GM23248 (cell line): ENCODE results near the gene PHLDB3. TPM values are rescaled to one million over a fixed set of nuclear protein-coding genes. Genes with fewer than 3 reads are reported as not detected.
"Not testable (repeated sequence)": the region's sequence is repeated elsewhere in the genome, so short reads cannot be mapped to it uniquely, and the experiment has no call there.

Experiments used
- DNase-seq: peaks from one replicate; pipeline ENCODE4 v3.0.0-alpha.2; 2015
- H2AFZ ChIP-seq: fragments of 200-600 bp; sonication (generic); 2 replicates; pipeline ENCODE4 v1.6.1; 2016; ENCODE audit warnings: antibody characterized with exemption
- H3F3A ChIP-seq: fragments of 200-600 bp; sonication (generic); 2 replicates; pipeline ENCODE4 v1.6.1; 2016; ENCODE audit warnings: mild to moderate bottlenecking, antibody characterized with exemption, mixed run types; ENCODE audit not compliant: insufficient read depth
- H3K27ac ChIP-seq: fragments of 200-600 bp; sonication (generic); 2 replicates; pipeline ENCODE4 v1.5.1; 2016; ENCODE audit warnings: mild to moderate bottlenecking
- H3K27me3 ChIP-seq: fragments of 200-600 bp; sonication (generic); replicated peaks from 2 replicates; pipeline ENCODE4 v1.6.1; 2016; ENCODE audit warnings: mild to moderate bottlenecking; ENCODE audit not compliant: insufficient read depth
- H3K36me3 ChIP-seq: fragments of 200-600 bp; sonication (generic); 2 replicates; pipeline ENCODE4 v1.6.1; 2016; ENCODE audit warnings: low read depth, mild to moderate bottlenecking
- H3K4me1 ChIP-seq: fragments of 200-600 bp; sonication (generic); 2 replicates; pipeline ENCODE4 v1.6.1; 2016; ENCODE audit warnings: mild to moderate bottlenecking; ENCODE audit not compliant: insufficient read depth
- H3K4me2 ChIP-seq: fragments of 200-600 bp; sonication (generic); one replicate; pipeline ENCODE4 v1.6.1; 2016; ENCODE audit warnings: mild to moderate bottlenecking; ENCODE audit not compliant: unreplicated experiment
- H3K4me3 ChIP-seq: fragments of 200-600 bp; sonication (generic); 2 replicates; pipeline ENCODE4 v1.5.1; 2016; ENCODE audit warnings: mild to moderate bottlenecking
- H3K79me2 ChIP-seq: fragments of 200-600 bp; sonication (generic); 2 replicates; pipeline ENCODE4 v1.6.1; 2016; ENCODE audit warnings: mild to moderate bottlenecking; ENCODE audit not compliant: insufficient read depth
- H3K9ac ChIP-seq: fragments of 200-600 bp; sonication (generic); 2 replicates; pipeline ENCODE4 v1.6.1; 2016; ENCODE audit warnings: mild to moderate bottlenecking
- H3K9me2 ChIP-seq: fragments of 200-600 bp; sonication (generic); 2 replicates; pipeline ENCODE4 v1.6.1; 2016; ENCODE audit warnings: mixed run types, mild to moderate bottlenecking, moderate library complexity; ENCODE audit not compliant: insufficient read depth
- H3K9me3 ChIP-seq: fragments of 200-600 bp; sonication (generic); one replicate; pipeline ENCODE4 v1.6.1; 2017; ENCODE audit warnings: low read depth
- H4K20me1 ChIP-seq: fragments of 200-600 bp; sonication (generic); 2 replicates; pipeline ENCODE4 v1.6.0; 2016; ENCODE audit not compliant: insufficient read depth
- EZH2 ChIP-seq: fragments of 200-600 bp; sonication (generic); IDR thresholded peaks from 2 replicates; pipeline ENCODE4 v1.6.1; 2018; ENCODE audit warnings: antibody characterized with exemption, mild to moderate bottlenecking; ENCODE audit not compliant: insufficient read depth, poor library complexity, severe bottlenecking
- EZH2phosphoT487 ChIP-seq: fragments of 200-600 bp; sonication (generic); IDR thresholded peaks from 2 replicates; pipeline ENCODE4 v1.6.1; 2018; ENCODE audit warnings: antibody characterized with exemption, moderate library complexity, mild to moderate bottlenecking, low read depth; ENCODE audit not compliant: insufficient read depth
- WGBS, 2 experiments: methylation state at CpG; one replicate each; pipeline ENCODE4 v1.1.6; 2015 to 2017; ENCODE audit warnings: low lambda C conversion rate in 2 of 2, low coverage in 1 of 2; ENCODE audit errors: missing lambda C conversion rate in 2 of 2; 5-methylcytosine and 5-hydroxymethylcytosine counted together
- in situ Hi-C: fragments of 300-500 bp; cut with MboI; formaldehyde crosslinking; loops from 2 replicates; pipeline ENCODE4 v1.15.0; 2020
- polyA plus RNA-seq: library from polyadenylated mRNA; unstranded; fragments of >200 nt; fragmentation: Nextera tagmentation; extraction: Ambion mirVana; gene quantifications from 2 replicates; pipeline ENCODE4 v1.2.1, GENCODE V29; 2016
- total RNA-seq: library from RNA; depleted of rRNA; stranded (reverse); fragments of >200 nt; shearing (Covaris generic); gene quantifications from 2 replicates; pipeline ENCODE4 v1.2.3, GENCODE V29; 2014

Gene PHLDB3
- total and polyA plus RNA-seq, 2 experiments from 2014 or later, result 4.6 to 5.6 TPM

DNA sequence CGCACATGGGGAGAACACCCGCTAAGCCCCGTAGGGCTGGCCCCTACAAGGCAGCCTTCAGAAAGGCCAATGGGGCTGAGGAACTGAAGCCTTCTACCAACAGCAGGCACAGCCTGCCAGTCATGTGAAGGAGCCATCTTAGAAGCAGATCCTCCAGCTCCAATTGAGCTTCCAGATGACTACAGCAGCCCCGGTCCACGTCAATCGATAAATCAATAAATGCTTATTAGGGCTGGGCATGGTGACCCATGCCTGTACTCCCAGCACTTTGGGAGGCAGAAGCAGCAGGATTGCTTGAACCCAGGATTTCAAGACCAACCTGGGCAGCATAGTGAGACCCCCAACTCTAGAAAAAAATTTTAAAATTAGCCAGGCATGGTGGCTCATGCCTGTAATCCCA, 66.8 kb downstream of the PHLDB3 start:
- H3K9ac ChIP-seq, result no peak overlapping the region
- no peak for DNase-seq
- H2AFZ ChIP-seq, result no peak overlapping the region
- no peaks in the 10 kb centered on the region for H3K9me3 ChIP-seq
- WGBS, 2 experiments, result 86 to 92% methylated on average over 6 of the region's 6 CpGs
- no peak overlapping the region for H3K4me3 ChIP-seq
- no peaks in the 10 kb centered on the region for H4K20me1 ChIP-seq
- H3K4me1 ChIP-seq, result peaks cover 9% of the 10 kb centered on the region
- H3K4me2 ChIP-seq, result no peak overlapping the region
- no peaks in the 10 kb centered on the region for H3K36me3 ChIP-seq
- no peaks in the 10 kb centered on the region for H3K9me2 ChIP-seq
- no peaks in the 10 kb centered on the region for H3K79me2 ChIP-seq
- TF ChIP-seq EZH2phosphoT487, result no peak
- TF ChIP-seq EZH2, result no peak
- H3F3A ChIP-seq, result peaks cover 24% of the 10 kb centered on the region
- no peak overlapping the region for H3K27ac ChIP-seq
- in situ Hi-C loops, result no loop called here
- H3K27me3 ChIP-seq, result no peaks in the 10 kb centered on the region

DNA sequence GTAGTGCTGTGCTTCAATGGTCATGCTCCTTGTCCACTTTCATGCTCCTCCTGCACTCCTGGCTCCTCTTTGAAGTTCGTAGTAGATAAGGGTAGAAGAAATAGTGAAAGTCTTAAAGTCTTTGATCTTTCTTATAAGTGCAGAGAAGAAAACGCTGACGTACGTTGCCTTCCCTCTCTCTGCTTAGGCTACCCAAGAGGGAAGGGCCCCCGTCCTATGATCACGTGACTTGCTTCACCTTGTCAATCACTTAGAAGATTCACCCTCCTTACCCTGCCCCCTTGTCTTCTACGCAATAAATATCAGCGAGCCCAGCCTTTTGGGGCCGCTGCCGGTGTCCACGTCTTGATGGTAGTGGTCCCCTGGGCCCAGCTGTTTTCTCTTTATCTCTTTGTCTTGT, 67.3 kb downstream of the PHLDB3 start:
- peaks cover 24% of the 10 kb centered on the region for H3F3A ChIP-seq
- H3K36me3 ChIP-seq, in situ Hi-C loops, H3K27ac ChIP-seq, H3K4me2 ChIP-seq, H3K79me2 ChIP-seq, H4K20me1 ChIP-seq, DNase-seq, H3K9ac ChIP-seq, H2AFZ ChIP-seq, H3K4me3 ChIP-seq, H3K9me2 ChIP-seq, H3K4me1 ChIP-seq, H3K27me3 ChIP-seq, H3K9me3 ChIP-seq: not testable (repeated sequence)
- 96 to 97% methylated on average over 11 of the region's 11 CpGs for WGBS, 2 experiments

DNA sequence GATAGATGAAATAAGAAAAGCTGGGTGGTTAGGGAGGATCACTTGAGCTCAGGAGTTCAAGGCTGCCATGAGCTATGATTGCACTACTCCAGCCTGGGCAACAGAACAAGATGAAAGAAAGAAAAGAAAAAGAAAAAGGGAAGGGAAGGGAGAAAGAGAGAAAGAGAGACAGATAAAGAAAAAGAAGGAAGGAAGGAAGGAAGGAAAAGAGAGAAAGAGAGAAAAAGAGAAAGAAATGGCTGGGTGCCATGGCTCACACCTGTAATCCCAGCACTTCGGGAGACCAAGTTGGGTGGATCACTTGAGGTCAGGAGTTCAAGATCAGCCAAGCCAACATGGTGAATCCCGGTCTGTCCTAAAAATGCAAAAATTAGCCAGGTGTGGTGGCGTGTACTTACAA, 68.8 kb downstream of the PHLDB3 start:
- no peak for DNase-seq
- TF ChIP-seq EZH2phosphoT487 (no peak), EZH2 (no peak)
- Histone ChIP-seq H4K20me1 (no peaks in the 10 kb centered on the region), H3K9me2 (no peaks in the 10 kb centered on the region), H3K27me3 (no peaks in the 10 kb centered on the region), H3F3A (peaks cover 16% of the 10 kb centered on the region), H2AFZ (no peak overlapping the region), H3K4me1 (peaks cover 9% of the 10 kb centered on the region), H3K9ac (no peak overlapping the region), H3K79me2 (no peaks in the 10 kb centered on the region), H3K36me3 (no peaks in the 10 kb centered on the region), H3K4me2 (no peak overlapping the region), H3K9me3 (no peaks in the 10 kb centered on the region), H3K4me3 (no peak overlapping the region), H3K27ac (no peak overlapping the region)
- 91 to 95% methylated on average over 3 of the region's 3 CpGs for WGBS, 2 experiments
- in situ Hi-C loops, result no loop called here

DNA sequence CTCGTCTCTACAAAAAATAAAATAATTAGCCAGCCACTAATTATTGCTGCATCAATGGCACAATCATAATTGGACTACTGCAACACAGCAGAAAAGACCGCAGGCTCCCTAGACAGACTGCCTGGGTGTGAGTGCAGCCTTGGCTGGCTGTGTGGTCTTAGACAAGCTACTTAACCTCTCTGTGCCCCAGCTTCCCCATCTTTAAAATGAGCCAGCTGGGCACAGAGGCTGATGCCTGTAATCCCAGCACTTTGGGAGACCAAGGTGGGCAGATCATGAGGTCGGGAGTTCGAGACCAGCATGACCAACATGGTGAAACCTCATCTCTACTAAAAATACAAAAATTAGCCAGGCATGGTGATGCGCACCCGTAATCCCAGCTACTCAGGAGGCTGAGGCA, 70.9 kb downstream of the PHLDB3 start:
- H3K4me1 ChIP-seq, result peaks cover 5% of the 10 kb centered on the region
- H3K4me3 ChIP-seq, result no peak overlapping the region
- DNase-seq, result no peak
- H3K27me3 ChIP-seq, result no peaks in the 10 kb centered on the region
- H3K9me2 ChIP-seq, result no peaks in the 10 kb centered on the region
- no peak overlapping the region for H2AFZ ChIP-seq
- H3K9me3 ChIP-seq, result no peaks in the 10 kb centered on the region
- TF ChIP-seq EZH2 (no peak), EZH2phosphoT487 (no peak)
- H3K4me2 ChIP-seq, result no peak overlapping the region
- WGBS, 2 experiments, result 63 to 76% methylated on average over 6 of the region's 6 CpGs
- no peaks in the 10 kb centered on the region for H3K79me2 ChIP-seq
- no peak overlapping the region for H3K27ac ChIP-seq
- H3K9ac ChIP-seq, result no peak overlapping the region
- in situ Hi-C loops, result no loop called here
- no peaks in the 10 kb centered on the region for H3K36me3 ChIP-seq
- peaks cover 13% of the 10 kb centered on the region for H3F3A ChIP-seq
- no peaks in the 10 kb centered on the region for H4K20me1 ChIP-seq

DNA sequence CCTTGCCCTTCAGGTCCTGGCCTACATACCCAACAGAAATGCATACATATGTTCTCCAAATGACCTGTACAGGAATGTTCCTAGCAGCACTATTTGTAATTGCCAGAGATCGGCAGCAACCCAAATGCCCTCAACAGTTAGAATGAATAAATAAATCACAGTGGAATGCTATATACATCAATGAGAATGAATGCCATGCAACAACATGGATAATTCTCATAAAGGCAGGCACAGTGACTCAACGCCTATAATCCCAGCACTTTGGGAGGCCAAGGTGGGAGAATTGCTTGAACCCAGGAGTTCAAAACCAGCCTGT, 71.2 kb downstream of the PHLDB3 start:
- H3K79me2 ChIP-seq, result no peaks in the 10 kb centered on the region
- no peaks in the 10 kb centered on the region for H3K9me2 ChIP-seq

More for the DNA sequence above, 71.2 kb downstream of the PHLDB3 start:
- DNase-seq, result no peak
- in situ Hi-C loops, result no loop called here
- Histone ChIP-seq H3K27ac (no peak overlapping the region), H3K27me3 (no peaks in the 10 kb centered on the region), H4K20me1 (no peaks in the 10 kb centered on the region), H3K9ac (no peak overlapping the region), H3F3A (peaks cover 9% of the 10 kb centered on the region; the same call in 1 of the 2 replicates), H3K4me1 (peaks cover 2% of the 10 kb centered on the region; the same call in 1 of the 2 replicates), H3K4me2 (no peak overlapping the region), H2AFZ (no peak overlapping the region), H3K4me3 (no peak overlapping the region), H3K9me3 (no peaks in the 10 kb centered on the region), H3K36me3 (no peaks in the 10 kb centered on the region)
- TF ChIP-seq EZH2phosphoT487 (no peak), EZH2 (no peak)
- 94 to 97% methylated on average over 2 of the region's 2 CpGs for WGBS, 2 experiments
